Endothelial cell of umbilical vein (primary cell): Measurements from ENCODE around the gene SIAE.

Experiments
- CTCF ChIP-seq, 2 donors: IDR thresholded peaks; 1 replicate in 1 of 2; 2 replicates in 1 of 2; pipeline ENCODE4 v1.5.1; 2011; ENCODE audit warnings: low read length in 2 of 2, mild to moderate bottlenecking in 2 of 2, moderate library complexity in 2 of 2, control low read depth in 1 of 2, inconsistent platforms in 1 of 2, low read depth in 1 of 2; ENCODE audit not compliant: insufficient read depth in 1 of 2; ENCODE audit errors: extremely low read depth in 1 of 2
- EZH2 ChIP-seq: IDR thresholded peaks from 2 replicates; pipeline ENCODE4 v1.6.1; 2012; ENCODE audit warnings: borderline replicate concordance, low read depth, mild to moderate bottlenecking, moderate library complexity, low read length, inconsistent platforms; ENCODE audit not compliant: severe bottlenecking
- MYC ChIP-seq: IDR thresholded peaks from one replicate; pipeline ENCODE4 v1.6.1; 2011; ENCODE audit warnings: mild to moderate bottlenecking, low read depth, low read length
- POLR2A ChIP-seq: IDR thresholded peaks from 2 replicates; pipeline ENCODE4 v1.6.1; 2012; ENCODE audit warnings: low read depth, mild to moderate bottlenecking, control low read depth, low read length
- POLR2AphosphoS5 ChIP-seq: IDR thresholded peaks from 2 replicates; pipeline ENCODE4 v1.6.1; 2012; ENCODE audit warnings: low read depth, mild to moderate bottlenecking, control low read depth, low read length, moderate library complexity; ENCODE audit not compliant: insufficient read depth

GRCh38 chr11:124656774-124657630 is 16.5 kb downstream of the SIAE start:
- TF ChIP-seq CTCF (IDR thresholded peaks at IDR 0.05; ENCODE audit: extremely low read depth in 1 of 2, insufficient read depth in 1 of 2, low read depth in 1 of 2, low read length in 2 of 2), result no peak
- TF ChIP-seq MYC, result no peak
- no peak for TF ChIP-seq POLR2AphosphoS5
- no peak for TF ChIP-seq POLR2A
- TF ChIP-seq EZH2, result no peak
